Measurements from ENCODE around the gene EPB41L4A.

- TF ChIP-seq, protein P1, sequence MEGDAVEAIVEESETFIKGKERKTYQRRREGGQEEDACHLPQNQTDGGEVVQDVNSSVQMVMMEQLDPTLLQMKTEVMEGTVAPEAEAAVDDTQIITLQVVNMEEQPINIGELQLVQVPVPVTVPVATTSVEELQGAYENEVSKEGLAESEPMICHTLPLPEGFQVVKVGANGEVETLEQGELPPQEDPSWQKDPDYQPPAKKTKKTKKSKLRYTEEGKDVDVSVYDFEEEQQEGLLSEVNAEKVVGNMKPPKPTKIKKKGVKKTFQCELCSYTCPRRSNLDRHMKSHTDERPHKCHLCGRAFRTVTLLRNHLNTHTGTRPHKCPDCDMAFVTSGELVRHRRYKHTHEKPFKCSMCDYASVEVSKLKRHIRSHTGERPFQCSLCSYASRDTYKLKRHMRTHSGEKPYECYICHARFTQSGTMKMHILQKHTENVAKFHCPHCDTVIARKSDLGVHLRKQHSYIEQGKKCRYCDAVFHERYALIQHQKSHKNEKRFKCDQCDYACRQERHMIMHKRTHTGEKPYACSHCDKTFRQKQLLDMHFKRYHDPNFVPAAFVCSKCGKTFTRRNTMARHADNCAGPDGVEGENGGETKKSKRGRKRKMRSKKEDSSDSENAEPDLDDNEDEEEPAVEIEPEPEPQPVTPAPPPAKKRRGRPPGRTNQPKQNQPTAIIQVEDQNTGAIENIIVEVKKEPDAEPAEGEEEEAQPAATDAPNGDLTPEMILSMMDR (optimal IDR thresholded peaks at IDR 0.05 in 1 of 3, IDR thresholded peaks at IDR 0.05 in 1 of 3, conservative IDR thresholded peaks at IDR 0.05 in 1 of 3; ENCODE audit: extremely low read depth in 1 of 3, insufficient read depth in 2 of 3, low read length in 3 of 3): no peak
- TF ChIP-seq EZH2 (IDR thresholded peaks at IDR 0.05; ENCODE audit: low read length): no peak
Observed at GRCh38 chr5:112382886-112383285, 36.2 kb downstream of the EPB41L4A start.

Measured in keratinocyte (primary cell).